ENCODE results near the gene MC4R.

Gene MC4R

GRCh38 chr18:60322591-60322990 is 50.0 kb downstream of the MC4R start:
- no peak for DNase-seq

Data from stimulated activated CD4-positive, alpha-beta T cell treated with anti-CD3 and anti-CD28 coated beads, Interleukin-12 subunit alpha, Interleukin-12 subunit beta, amount 100 ng/mL, for 4 hours (primary cell).